Stimulated activated CD8-positive, alpha-beta memory T cell treated with anti-CD3 and anti-CD28 coated beads, Interleukin-7, amount 100 ng/mL, for 48 hours (primary cell): Measurements from ENCODE around the gene PLA2G4E.

Experiments
- DNase-seq, 2 donors: peaks; one replicate each; pipeline ENCODE4 v3.0.0-alpha.2; 2020; ENCODE audit warnings: low read depth in 1 of 2; ENCODE audit errors: extremely low read depth in 1 of 2

PLA2G4E gene

GRCh38 chr15:41958002-41958420, 62.8 kb downstream of the PLA2G4E start:
- no peak for DNase-seq

- DNase-seq, result no peak
Measured at GRCh38 chr15:41957021-41957897, 63.6 kb downstream of the PLA2G4E start.

- DNase-seq, result no peak
Measured at GRCh38 chr15:41955807-41956525, 64.9 kb downstream of the PLA2G4E start.

GRCh38 chr15:41955100-41955499, 65.7 kb downstream of the PLA2G4E start:
- DNase-seq, result no peak

- DNase-seq, result no peak
Measured at GRCh38 chr15:41954036-41954435, 66.8 kb downstream of the PLA2G4E start.

- no peak for DNase-seq
Measured at GRCh38 chr15:41952013-41952563, 68.8 kb downstream of the PLA2G4E start.

GRCh38 chr15:41951571-41951970, 69.3 kb downstream of the PLA2G4E start:
- DNase-seq, result no peak

- DNase-seq, result no peak
Measured at GRCh38 chr15:41950489-41950888, 70.4 kb downstream of the PLA2G4E start.

- no peak for DNase-seq
Measured at GRCh38 chr15:41950127-41950483, 70.7 kb downstream of the PLA2G4E start.

- no peak for DNase-seq
Measured at GRCh38 chr15:41949401-41950126, 71.3 kb downstream of the PLA2G4E start.

- DNase-seq, result no peak
Measured at GRCh38 chr15:41948490-41948889, 72.4 kb downstream of the PLA2G4E start.

GRCh38 chr15:41946970-41947369, 73.9 kb downstream of the PLA2G4E start:
- no peak for DNase-seq

- no peak for DNase-seq
Measured at GRCh38 chr15:41945731-41946130, 75.1 kb downstream of the PLA2G4E start.

GRCh38 chr15:41945221-41945620, 75.6 kb downstream of the PLA2G4E start:
- DNase-seq, result no peak

- no peak for DNase-seq
Measured at GRCh38 chr15:41944313-41944940, 76.4 kb downstream of the PLA2G4E start.

GRCh38 chr15:41943543-41944312, 77.1 kb downstream of the PLA2G4E start:
- DNase-seq, result no peak

GRCh38 chr15:41942886-41943285, 78.0 kb downstream of the PLA2G4E start:
- no peak for DNase-seq

- no peak for DNase-seq
Measured at GRCh38 chr15:41941644-41942415, 79.0 kb downstream of the PLA2G4E start.

GRCh38 chr15:41940441-41940857, 80.4 kb downstream of the PLA2G4E start:
- DNase-seq, result peak in 1 of 2 donors; percentile 57
